ENCODE data around the gene FOCAD. TPM values are rescaled to one million over a fixed set of nuclear protein-coding genes. Genes with fewer than 3 reads are reported as not detected.
"Not testable (repeated sequence)": the region's sequence is repeated elsewhere in the genome, so short reads cannot be mapped to it uniquely, and the experiment has no call there.

The FOCAD gene
- total RNA-seq, 2 donors from 2014 or later, result 51.6 to 56.8 TPM

DNA sequence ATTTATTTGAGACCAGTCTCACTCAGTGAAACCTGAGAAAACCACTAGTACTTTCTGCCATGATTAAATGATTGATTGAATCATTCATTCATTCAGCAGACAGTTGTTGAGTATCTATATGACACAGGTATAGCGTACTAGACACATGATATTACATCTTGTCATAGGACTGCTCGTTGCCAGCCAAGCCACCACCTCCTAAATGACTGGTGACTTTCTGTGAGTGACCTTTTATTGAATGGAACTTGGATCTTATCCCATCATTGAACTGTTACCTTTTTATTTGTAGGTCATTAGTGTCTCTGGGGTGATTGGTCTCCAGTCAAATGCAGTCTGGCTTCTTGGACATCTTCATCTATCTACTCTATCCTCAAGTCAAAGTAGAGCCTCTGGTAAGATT is 266.6 kb downstream of the FOCAD start:
- TF ChIP-seq, protein P1, sequence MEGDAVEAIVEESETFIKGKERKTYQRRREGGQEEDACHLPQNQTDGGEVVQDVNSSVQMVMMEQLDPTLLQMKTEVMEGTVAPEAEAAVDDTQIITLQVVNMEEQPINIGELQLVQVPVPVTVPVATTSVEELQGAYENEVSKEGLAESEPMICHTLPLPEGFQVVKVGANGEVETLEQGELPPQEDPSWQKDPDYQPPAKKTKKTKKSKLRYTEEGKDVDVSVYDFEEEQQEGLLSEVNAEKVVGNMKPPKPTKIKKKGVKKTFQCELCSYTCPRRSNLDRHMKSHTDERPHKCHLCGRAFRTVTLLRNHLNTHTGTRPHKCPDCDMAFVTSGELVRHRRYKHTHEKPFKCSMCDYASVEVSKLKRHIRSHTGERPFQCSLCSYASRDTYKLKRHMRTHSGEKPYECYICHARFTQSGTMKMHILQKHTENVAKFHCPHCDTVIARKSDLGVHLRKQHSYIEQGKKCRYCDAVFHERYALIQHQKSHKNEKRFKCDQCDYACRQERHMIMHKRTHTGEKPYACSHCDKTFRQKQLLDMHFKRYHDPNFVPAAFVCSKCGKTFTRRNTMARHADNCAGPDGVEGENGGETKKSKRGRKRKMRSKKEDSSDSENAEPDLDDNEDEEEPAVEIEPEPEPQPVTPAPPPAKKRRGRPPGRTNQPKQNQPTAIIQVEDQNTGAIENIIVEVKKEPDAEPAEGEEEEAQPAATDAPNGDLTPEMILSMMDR (conservative IDR thresholded peaks at IDR 0.05), result no peak
- Mint-ChIP-seq H3K27ac (no peak overlapping the region), H3K27me3 (ENCODE audit: insufficient read depth) (no peaks in the 10 kb centered on the region), H3K4me1 (no peaks in the 10 kb centered on the region), H3K4me3 (no peak overlapping the region), H3K36me3 (ENCODE audit: low read depth) (peaks cover 58% of the 10 kb centered on the region), H3K9me3 (no peaks in the 10 kb centered on the region)
- 98 to 100% methylated on average over 1 to 2 of the region's 2 CpGs for WGBS, 2 experiments (ENCODE audit: insufficient coverage in 1 of 2, insufficient read length in 1 of 2)
- H3K4me1 ChIP-seq (ENCODE audit: control insufficient read depth, insufficient read depth, low read length), result peaks cover 6% of the 10 kb centered on the region
- no peak overlapping the region for H3K4me3 ChIP-seq (ENCODE audit: low read length)
- H3K36me3 ChIP-seq (ENCODE audit: control insufficient read depth, insufficient read depth, low read length), result peaks cover 60% of the 10 kb centered on the region
- H3K9me3 ChIP-seq (ENCODE audit: control insufficient read depth, low read length), result no peaks in the 10 kb centered on the region
- no peak overlapping the region for H3K27ac ChIP-seq (ENCODE audit: low read depth, low read length)
- H3K9ac ChIP-seq (ENCODE audit: extremely low read depth, low read length, poor library complexity, severe bottlenecking), result no peak overlapping the region
- DNase-seq, result no peak
- no peaks in the 10 kb centered on the region for H3K27me3 ChIP-seq (ENCODE audit: control insufficient read depth, insufficient read depth, low read length, poor library complexity, severe bottlenecking)

DNA sequence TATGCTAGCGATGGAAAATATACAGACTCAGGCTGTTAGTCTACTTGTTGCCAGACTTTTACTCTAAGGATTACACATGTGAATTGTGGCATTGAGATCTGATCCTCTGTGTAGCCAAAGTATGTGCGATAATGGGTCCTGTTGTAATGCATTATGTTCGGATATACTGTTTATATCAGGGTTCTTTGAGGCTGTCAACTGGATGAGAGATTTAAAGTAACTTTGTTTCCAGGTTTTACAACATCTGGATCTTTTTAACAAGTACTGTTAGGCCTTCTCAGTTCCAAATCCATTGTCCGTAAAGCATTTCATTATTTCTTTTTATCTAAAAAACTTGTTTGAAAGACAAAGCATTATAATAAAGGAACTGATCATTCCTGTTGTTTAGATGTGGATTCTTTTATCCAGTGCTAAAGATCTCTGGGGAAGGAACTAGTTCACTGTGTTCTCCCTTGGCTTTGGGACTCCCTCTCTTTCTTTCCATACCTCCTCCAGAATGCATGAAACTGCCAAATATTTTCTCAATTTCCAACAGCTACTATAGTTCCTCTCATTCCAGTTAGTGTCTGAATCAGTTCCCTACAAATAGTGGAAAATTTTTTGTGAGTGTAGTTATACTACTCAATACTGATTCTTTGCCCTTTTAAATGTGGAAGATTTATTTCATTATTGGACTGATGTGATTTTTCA is 278.6 kb downstream of the FOCAD start:
- peaks cover 36% of the 10 kb centered on the region for H3K36me3 Mint-ChIP-seq (ENCODE audit: low read depth)
- no peak overlapping the region for H3K4me3 Mint-ChIP-seq
- no peaks in the 10 kb centered on the region for H3K27me3 Mint-ChIP-seq (ENCODE audit: insufficient read depth)
- no peaks in the 10 kb centered on the region for H3K4me1 Mint-ChIP-seq
- Histone ChIP-seq H3K27ac (ENCODE audit: low read depth, low read length) (no peak overlapping the region), H3K4me3 (ENCODE audit: low read length) (no peak overlapping the region), H3K36me3 (ENCODE audit: control insufficient read depth, insufficient read depth, low read length) (peaks cover 21% of the 10 kb centered on the region), H3K27me3 (ENCODE audit: control insufficient read depth, insufficient read depth, low read length, poor library complexity, severe bottlenecking) (no peaks in the 10 kb centered on the region), H3K9ac (ENCODE audit: extremely low read depth, low read length, poor library complexity, severe bottlenecking) (no peak overlapping the region), H3K4me1 (ENCODE audit: control insufficient read depth, insufficient read depth, low read length) (no peaks in the 10 kb centered on the region), H3K9me3 (ENCODE audit: control insufficient read depth, low read length) (no peaks in the 10 kb centered on the region)
- H3K27ac Mint-ChIP-seq, result no peak overlapping the region
- peaks cover 5% of the 10 kb centered on the region for H3K9me3 Mint-ChIP-seq
- TF ChIP-seq, protein P1 (conservative IDR thresholded peaks at IDR 0.05), result no peak
- WGBS, 2 experiments (ENCODE audit: insufficient coverage in 1 of 2, insufficient read length in 1 of 2), result 91 to 100% methylated on average over 3 to 4 of the region's 4 CpGs
- no peak for DNase-seq

DNA sequence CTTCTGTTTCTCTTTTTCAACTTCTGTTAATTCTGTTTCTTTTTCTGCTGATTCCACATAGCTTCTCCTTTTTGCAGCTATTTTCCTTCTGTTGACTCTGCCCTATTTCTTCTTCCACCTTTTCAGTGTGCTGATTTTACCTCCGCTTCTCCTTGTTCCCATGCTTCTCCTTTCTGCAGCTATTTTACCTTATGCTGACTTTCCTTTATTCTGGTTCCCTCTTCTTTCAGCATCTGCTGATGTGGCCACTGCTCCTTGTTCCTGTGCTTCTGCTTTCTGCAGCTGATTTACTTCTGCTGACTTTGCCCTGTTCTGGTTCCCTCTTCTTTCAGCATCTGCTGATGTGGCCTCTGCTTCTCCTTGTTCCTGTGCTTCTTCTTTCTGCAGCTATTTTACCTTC is 288.6 kb downstream of the FOCAD start:
- Mint-ChIP-seq H3K9me3 (peaks cover 2% of the 10 kb centered on the region), H3K36me3 (ENCODE audit: low read depth) (peaks cover 36% of the 10 kb centered on the region), H3K27ac (no peak overlapping the region), H3K4me1 (no peaks in the 10 kb centered on the region), H3K27me3 (ENCODE audit: insufficient read depth) (no peaks in the 10 kb centered on the region), H3K4me3 (no peak overlapping the region)
- whole genome bisulfite sequencing, 2 experiments (ENCODE audit: insufficient coverage in 1 of 2, insufficient read length in 1 of 2), result 93 to 100% methylated on average over 1 of the region's 1 CpG
- DNase-seq, result no peak
- Histone ChIP-seq H3K27me3 (ENCODE audit: control insufficient read depth, insufficient read depth, low read length, poor library complexity, severe bottlenecking) (no peaks in the 10 kb centered on the region), H3K27ac (ENCODE audit: low read depth, low read length) (no peak overlapping the region), H3K9me3 (ENCODE audit: control insufficient read depth, low read length) (peaks cover 25% of the 10 kb centered on the region), H3K4me3 (ENCODE audit: low read length) (no peak overlapping the region), H3K4me1 (ENCODE audit: control insufficient read depth, insufficient read depth, low read length) (no peaks in the 10 kb centered on the region), H3K9ac (ENCODE audit: extremely low read depth, low read length, poor library complexity, severe bottlenecking) (no peak overlapping the region), H3K36me3 (ENCODE audit: control insufficient read depth, insufficient read depth, low read length) (peaks cover 27% of the 10 kb centered on the region)
- TF ChIP-seq, protein P1 (conservative IDR thresholded peaks at IDR 0.05), result no peak

DNA sequence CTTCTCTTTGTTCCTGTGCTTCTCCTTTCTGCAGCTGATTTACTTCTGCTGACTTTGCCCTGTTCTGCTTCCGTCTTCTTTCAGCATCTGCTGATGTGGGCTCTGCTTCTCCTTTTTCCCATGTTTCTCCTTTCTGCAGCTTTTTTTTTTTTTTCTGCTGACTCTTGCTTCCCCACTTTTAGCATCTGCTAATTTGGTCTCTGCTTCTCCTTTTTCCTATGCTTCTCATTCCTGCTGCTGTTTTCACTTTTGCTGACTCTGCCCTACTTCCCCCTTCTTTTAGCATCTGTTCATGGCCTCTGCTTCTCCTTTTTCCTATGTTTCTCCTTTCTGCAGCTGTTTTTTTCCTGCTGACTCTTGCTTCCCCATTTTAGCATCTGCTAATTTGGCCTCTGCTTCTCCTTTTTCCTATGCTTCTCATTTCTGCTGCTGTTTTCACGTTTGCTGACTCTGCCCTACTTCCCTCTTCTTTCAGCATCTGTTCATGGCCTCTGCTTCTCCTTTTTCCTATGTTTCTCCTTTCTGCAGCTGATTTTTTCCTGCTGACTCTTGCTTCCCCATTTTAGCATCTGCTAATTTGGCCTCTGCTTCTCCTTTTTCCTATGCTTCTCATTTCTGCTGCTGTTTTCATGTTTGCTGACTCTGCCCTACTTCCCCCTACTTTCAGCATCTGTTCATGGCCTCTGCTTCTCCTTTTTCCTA is 289.3 kb downstream of the FOCAD start:
- H3K27me3 ChIP-seq (ENCODE audit: control insufficient read depth, insufficient read depth, low read length, poor library complexity, severe bottlenecking); H3K9me3 Mint-ChIP-seq; H3K9ac ChIP-seq (ENCODE audit: extremely low read depth, low read length, poor library complexity, severe bottlenecking); H3K27ac ChIP-seq (ENCODE audit: low read depth, low read length); H3K27me3 Mint-ChIP-seq (ENCODE audit: insufficient read depth); H3K4me3 Mint-ChIP-seq; H3K4me1 ChIP-seq (ENCODE audit: control insufficient read depth, insufficient read depth, low read length); DNase-seq; H3K27ac Mint-ChIP-seq; H3K4me3 ChIP-seq (ENCODE audit: low read length); H3K4me1 Mint-ChIP-seq: not testable (repeated sequence)
- H3K36me3 ChIP-seq (ENCODE audit: control insufficient read depth, insufficient read depth, low read length), result peaks cover 33% of the 10 kb centered on the region
- whole genome bisulfite sequencing, 2 experiments (ENCODE audit: insufficient coverage in 1 of 2, insufficient read length in 1 of 2), result 86 to 94% methylated on average over 2 of the region's 2 CpGs
- H3K9me3 ChIP-seq (ENCODE audit: control insufficient read depth, low read length), result peaks cover 25% of the 10 kb centered on the region
- peaks cover 32% of the 10 kb centered on the region for H3K36me3 Mint-ChIP-seq (ENCODE audit: low read depth)
